GM12892 (cell line): ENCODE measurements around the gene BBS4.

ENCODE experiments used
- POLR2A ChIP-seq: IDR thresholded peaks from 2 replicates; pipeline ENCODE4 v1.6.1; 2011; ENCODE audit warnings: low read depth, low read length, control low read depth
- POLR2AphosphoS5 ChIP-seq: IDR thresholded peaks from 2 replicates; pipeline ENCODE4 v1.6.1; 2011; ENCODE audit warnings: low read depth, low read length, control low read depth
- TAF1 ChIP-seq: IDR thresholded peaks from 2 replicates; pipeline ENCODE4 v1.6.1; 2011; ENCODE audit warnings: low read depth, mild to moderate bottlenecking, control low read depth, low read length, borderline replicate concordance

DNA sequence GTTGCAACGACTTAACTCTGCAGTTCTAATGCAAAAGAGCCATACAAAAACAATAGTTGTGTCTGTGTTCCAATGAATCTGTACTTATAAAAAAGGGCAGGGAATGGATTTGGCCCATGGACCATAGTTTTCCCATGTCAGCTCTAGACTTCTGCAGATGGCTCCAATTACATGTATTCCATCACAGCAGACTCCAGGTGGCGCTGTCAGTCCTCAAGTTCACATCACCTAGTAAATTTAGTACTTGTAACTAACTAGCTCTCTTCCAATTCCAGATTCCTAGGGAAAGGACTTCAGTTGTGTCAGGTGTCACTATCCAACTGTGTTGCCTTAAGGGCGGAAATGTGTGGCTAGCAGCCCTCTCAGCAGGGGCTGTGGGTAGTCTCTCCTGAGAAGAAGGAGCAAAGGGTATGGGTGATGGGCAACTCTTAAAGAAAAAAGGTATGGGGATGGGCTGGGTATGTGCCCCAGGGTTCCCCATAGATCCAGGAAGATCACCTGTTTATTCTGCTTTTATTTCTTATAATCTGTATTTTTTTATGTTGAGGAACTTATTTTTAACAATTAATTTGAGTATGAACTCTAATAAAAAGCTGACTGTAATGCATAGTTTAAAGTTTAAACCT is 36.2 kb downstream of the BBS4 start:
- TF ChIP-seq POLR2A (no peak), POLR2AphosphoS5 (no peak), TAF1 (no peak)
